Fibroblast of skin of right quadriceps (primary cell): ENCODE results near the gene EIF2S2.

ENCODE experiments used
- DNase-seq: peaks from one replicate; pipeline ENCODE4 v3.0.0-alpha.2; 2013

The EIF2S2 gene

DNA sequence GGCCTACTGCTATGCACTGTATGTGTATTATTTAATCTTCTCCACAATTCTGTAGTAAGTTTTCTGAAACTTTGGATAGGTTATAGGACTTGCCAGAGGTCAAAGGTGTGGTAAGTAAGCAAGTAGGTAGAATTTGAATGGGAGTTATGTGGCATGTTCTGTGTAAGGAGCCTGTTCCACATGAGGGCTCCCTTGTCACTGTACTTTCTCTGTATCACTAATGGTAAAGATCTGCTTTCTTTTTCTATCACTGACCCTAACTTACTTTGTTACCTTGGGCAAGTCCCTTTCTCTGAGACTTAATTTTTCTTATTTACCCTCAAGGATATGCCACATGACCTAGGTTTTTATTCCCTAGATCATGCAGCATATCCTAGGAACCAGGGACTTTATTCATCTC, 50.3 kb downstream of the EIF2S2 start:
- no peak for DNase-seq

DNA sequence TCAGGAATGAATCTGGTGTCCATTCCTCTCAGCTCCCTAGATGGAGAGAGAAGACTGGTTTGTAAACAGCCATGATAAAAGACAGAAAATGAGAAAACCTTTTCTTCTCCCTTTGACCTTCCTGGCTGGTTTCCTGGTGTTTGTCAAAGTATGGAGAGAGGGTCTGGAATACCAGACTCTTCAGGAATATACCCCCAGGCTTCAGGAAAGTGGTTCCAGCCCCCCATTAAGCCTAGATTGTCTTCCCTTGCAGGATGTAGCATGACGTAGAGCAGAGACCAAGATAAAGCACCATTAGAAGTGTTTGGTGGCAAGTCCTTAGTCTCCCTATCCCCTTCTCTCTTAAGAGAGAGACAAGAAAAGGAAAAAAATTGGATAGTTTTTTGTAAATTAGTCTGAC, 51.1 kb downstream of the EIF2S2 start:
- no peak for DNase-seq

DNA sequence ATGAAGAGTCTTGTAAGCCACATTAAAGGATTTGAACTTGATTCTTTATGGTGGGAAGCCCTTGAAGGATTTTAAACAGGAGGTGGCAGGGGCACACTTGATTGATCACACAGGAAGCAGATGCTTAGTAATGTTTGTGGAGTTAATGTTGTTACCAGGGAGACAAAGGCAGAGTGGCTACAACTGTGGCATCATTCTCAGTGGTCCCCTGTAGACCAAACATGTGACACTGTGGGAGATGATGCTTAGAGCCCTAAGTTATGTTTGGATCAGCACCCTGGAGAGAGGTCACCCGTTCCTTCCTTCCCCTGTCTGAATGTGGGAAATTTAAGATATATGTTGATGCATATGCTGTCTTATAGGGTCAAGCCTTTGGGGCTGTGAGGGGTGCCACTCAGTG, 53.2 kb downstream of the EIF2S2 start:
- no peak for DNase-seq

DNA sequence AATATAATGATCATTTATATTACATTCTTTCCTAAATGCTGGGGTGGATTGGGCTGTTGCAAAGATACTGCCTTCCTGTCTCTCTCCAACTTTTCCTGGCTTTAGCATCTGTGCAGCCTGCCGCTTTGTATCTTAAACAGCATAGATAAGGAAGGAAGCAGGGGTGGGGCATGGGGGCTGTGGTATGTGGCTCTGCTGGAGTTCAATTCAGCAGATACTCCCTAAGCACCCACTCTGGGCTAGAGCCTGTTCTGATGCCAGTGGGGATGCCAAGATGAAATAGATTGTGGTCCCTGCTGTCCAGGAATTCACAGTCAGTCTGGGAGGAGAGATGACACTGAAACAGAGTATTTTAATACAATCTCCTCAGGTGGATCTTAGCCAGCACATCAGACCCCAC, 56.8 kb downstream of the EIF2S2 start:
- DNase-seq = no peak

DNA sequence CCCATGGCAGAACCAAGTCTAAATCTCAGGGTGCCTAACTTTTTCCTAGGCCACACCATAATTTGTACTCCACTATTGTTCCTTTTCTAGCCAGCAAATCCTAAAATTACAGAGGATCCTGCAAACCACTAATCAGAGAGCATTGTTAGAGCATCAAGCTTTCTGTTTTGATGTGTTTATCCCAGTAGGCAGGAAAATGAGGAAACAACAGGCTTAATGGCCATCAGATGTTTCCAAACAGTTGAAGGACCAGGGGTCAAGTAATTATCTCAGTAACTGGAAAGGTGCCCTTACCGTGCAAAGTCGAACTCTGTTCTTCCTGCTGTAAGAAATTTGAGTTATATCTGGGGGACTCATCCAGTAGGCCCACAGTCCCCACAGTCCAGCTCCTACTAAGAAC, 59.6 kb downstream of the EIF2S2 start:
- no peak for DNase-seq

DNA sequence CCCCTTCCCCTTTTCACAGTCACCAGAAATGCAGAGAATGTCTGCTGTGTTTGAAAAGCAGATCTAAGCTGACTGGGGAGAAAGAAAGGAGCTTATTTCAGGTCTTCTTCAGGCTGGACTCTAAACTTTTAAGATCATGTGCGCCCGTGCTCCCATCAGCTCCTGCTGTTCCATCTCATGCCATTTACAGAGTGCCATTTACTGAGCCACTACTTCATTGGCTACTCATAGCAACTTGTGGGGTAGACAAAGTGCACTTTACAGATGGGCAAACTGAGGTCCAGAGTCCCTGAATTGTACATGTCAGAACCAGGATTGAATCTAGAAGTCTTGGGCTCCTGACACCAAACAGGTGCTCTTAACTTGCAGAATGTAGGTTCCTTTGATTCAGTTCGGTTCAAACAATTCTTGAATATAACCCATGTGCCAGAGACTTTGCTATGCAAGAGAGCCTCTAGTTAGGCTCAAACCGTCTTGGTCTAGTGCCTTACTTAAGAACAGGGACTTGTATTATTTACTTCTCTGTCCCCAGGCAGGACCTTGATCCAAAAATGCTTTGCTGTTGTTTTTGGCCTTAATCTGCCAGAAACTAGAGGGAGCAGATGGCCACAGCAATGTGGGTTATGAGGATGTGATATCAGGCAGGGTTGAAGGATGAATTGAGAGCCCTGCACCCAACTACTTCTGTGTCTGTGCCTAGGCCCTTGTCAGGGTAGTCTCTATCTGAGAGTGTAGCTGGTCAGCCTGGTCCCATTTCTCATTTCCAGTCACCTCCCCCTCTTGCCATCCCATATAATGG, 61.9 kb downstream of the EIF2S2 start:
- no peak for DNase-seq

DNA sequence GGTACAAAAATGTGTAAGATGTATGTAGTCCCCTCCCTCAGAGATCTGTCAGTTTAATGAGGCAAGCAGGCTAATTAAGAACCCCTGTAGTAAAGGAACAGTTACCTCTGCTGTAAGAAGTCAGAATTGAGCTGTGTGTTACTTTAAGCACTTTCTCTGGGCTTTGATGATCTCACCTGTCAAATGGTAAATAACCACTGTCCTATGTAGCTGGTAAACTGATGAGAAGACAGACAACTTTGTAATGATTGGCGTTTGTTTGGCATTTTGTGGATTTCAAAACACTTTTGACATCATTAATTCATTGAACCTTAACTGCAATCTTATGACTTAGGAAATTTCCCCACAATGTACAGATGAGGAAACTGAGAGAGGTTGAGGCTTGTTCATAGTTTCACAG, 62.7 kb downstream of the EIF2S2 start:
- DNase-seq = no peak

DNA sequence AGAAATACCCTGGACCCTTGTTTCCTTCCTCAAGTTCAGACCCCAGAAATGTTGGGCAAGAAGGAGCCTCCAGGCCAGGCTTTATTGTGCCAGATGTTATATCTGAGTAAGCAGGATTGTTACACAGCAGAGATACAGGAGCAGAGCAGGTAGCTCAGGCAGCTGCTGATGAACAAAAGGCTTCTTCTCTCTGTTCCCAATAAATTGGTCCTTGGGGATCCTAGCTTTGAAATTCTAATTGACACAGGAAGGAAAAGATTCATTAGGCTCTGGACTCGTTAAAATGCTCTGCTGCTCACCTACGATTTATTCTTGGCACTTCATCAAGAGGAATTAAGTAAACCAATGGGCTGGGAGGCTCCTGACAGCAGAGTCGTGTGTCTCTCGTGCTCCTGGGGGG, 64.1 kb downstream of the EIF2S2 start:
- no peak for DNase-seq

DNA sequence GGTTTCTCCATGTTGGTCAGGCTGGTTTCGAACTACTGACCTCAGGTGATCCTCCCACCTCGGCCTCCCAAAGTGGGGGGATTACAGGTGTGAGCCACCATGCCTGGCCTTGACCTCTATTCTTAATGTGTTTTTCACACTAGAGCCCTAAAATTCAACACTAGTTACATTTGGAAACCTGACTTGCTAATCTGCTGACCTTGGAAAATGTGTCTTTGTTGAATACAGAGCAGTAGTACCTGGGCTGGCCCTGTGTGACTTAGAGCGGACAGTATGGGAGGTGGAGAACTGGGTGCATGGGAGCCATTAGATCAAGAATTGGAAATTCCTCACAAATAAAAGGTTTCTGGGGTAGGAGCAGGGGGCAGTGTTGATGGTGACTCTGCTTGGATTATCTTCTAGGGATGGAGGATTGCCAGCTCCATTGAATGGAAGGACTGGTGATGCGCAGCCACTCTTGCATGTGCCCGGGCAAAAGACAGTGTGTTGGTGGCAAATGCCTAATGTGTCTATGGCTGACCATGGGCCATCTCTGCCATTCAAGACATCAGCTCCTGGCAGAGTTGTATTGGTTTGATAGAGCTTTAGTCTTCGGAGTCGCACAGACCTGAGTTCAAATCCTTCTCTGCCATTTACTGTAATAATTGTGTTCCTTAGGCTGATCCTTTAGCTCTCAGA, 64.9 kb downstream of the EIF2S2 start:
- no peak for DNase-seq

DNA sequence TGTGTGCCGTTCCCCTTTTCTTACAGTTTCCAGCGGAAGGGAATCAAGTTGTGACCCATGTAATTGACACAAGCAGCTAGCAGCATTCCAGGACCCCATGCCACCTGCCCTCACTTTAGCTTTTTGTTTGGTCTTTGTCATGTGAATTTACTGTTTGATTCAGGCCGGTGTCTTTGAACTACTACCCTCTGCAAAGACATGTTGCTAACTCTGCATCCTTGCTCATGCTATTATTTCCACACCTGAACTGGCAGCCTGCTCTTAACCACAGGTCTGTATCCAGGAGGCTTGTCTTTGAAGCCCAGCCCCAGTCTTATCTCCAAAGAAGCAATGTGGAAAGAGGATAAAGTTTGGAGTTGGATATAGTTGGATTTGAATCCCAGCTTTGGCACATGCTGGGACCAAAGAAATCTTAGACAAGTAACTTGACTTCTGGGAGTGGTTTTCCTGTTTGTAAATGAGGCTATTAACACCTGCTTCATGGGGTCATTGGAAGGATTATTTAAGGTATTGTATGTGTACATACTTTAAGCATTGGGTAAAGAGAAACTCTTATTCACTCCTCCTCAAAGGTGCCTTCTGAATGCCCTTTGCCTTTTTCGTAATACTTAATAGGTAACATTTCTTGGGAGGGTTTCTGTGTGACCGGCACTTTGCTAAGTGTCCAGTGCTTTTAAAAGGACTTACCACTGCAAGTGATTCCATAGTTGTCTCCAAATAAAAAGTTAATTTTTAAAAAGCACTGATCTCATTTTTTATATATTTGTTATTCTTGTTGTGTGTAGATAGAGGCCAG, 65.9 kb downstream of the EIF2S2 start:
- DNase-seq = no peak

DNA sequence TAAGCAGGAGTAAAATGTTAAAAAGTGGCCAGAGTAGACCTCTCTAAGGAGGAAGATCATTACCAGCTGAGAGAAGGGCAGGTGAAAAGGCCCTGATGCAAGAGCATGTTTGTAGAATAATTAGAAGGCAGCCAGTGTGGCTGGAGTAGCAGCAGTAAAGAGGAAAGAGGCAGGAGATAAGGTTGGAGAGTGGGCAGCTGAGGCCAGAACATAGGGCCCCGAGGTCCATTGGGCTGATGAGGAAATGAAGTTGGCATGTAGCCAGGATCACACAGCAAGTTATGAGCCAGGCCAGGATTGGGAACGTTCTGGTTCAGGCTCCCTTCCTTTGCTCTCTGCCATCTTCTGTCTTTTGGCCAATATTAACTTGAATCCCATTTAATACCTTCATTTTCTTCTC, 66.7 kb downstream of the EIF2S2 start:
- no peak for DNase-seq

DNA sequence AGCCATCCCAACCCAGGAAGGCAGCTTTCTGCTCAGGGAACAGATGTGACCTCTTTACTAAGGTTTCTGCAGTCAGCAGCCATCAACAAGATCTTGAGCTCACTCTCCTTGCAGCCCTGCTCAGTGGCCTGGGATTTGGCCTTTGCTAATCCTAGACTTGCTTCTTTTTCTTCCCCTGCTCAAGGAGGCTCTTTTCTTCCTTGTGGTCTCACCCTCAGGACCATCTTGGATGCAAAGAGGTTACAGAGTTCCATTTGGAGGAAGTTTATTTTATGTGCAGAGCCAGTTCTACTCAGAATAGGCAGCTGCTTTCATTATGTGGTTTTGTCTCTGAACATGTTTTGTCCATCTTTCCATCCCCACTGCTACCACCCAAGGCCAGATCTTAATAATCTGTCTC, 69.0 kb downstream of the EIF2S2 start:
- no peak for DNase-seq

DNA sequence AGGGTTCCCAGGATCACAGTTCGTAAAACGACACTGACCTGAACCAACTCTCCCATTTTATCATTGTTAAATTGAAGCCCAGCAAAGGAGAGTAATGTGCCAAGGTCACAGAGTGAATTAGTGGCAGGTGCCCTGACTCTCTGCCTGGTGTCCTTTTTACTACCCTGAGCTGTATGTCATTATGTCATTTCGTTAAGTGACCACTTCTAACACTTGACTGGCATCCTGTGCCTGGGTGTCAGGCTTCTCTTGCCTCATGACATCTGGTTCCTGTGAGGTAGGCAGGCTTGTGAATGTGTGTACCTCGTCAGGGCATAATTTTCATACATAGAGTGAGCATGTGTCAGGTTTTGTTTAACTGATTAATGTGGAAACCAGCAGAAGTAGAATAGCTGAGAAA, 69.8 kb downstream of the EIF2S2 start:
- DNase-seq = no peak

DNA sequence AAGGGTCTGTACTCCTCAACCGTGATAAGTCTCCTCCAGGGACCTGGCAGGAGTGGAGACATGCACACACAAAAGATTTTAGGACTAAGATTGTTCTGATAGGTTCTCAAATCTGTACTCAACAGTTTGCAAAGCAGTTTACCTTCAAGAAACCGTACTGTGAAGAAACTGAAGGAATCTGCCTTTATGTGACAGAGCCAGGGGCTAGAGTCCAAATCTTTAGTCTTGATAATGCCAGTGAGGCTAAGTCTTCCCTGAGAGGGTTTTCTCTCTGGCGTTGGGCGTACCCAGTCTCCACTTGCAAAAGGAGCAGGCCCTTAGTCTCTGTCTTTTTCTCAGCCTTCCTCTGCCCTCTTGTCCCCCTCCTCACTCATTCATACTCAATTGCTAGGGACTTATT, 70.8 kb downstream of the EIF2S2 start:
- DNase-seq = no peak

DNA sequence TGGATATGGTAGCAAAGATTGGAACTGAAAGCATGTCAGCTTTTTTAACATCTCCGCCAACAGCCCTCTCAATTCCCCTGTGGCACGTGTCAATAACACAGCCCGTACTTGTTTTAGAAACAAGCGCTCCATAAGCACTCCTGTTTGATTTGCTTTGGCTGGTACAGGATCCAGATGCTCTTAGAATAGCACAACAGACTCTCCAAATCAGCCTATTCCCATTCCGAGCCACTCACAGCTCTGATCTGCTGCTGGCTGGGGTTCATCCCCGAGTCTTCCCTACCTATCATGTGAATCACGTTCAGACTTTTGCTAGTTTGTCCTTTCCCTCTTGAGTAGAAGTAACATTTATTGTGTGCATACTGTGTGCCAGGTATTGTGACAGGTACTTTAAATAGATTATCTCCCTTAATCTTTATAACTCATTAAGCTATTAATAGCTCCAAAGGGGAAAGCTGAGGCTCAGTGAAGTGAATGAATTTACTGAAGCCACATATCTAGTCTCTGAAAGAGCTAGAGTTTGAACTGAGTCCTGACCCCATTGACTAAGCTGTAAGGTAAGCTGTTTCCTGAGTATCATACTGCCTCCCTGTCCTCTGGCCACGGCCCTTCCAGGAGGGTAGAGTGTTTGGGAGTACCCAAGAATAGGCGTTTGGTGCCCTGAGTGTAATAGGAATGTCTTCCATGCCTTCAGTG, 71.6 kb downstream of the EIF2S2 start:
- DNase-seq = no peak
